ENCODE data around the gene ANKRD1.

The ANKRD1 gene

GRCh38 chr10:90967865-90968264 is 47.0 kb upstream of the ANKRD1 start:
- Histone ChIP-seq H3K4me1 (ENCODE audit: insufficient read depth, poor library complexity, severe bottlenecking) (peaks cover 7% of the 10 kb centered on the region), H3K27ac (ENCODE audit: poor library complexity, severe bottlenecking) (no peak overlapping the region), H3K4me3 (ENCODE audit: severe bottlenecking) (no peak overlapping the region), H3K27me3 (ENCODE audit: insufficient read depth, poor library complexity, severe bottlenecking) (no peaks in the 10 kb centered on the region), H3K36me3 (ENCODE audit: low read depth) (no peaks in the 10 kb centered on the region), H3K9me3 (ENCODE audit: severe bottlenecking) (no peaks in the 10 kb centered on the region)
- no peak for DNase-seq (ENCODE audit: low spot score)
- TF ChIP-seq CTCF (IDR thresholded peaks at IDR 0.05; ENCODE audit: poor library complexity, severe bottlenecking), result no peak
- no peak for ATAC-seq (ENCODE audit: low read depth)

- no peaks in the 10 kb centered on the region for H3K36me3 ChIP-seq (ENCODE audit: low read depth)
These were observed 45.3 kb upstream of the ANKRD1 start for GRCh38 chr10:90966146-90966545.

GRCh38 chr10:90965720-90966119 is 44.8 kb upstream of the ANKRD1 start:
- Histone ChIP-seq H3K4me1 (ENCODE audit: insufficient read depth, poor library complexity, severe bottlenecking) (peaks cover 7% of the 10 kb centered on the region), H3K27me3 (ENCODE audit: insufficient read depth, poor library complexity, severe bottlenecking) (no peaks in the 10 kb centered on the region), H3K9me3 (ENCODE audit: severe bottlenecking) (no peaks in the 10 kb centered on the region), H3K4me3 (ENCODE audit: severe bottlenecking) (no peak overlapping the region), H3K27ac (ENCODE audit: poor library complexity, severe bottlenecking) (no peak overlapping the region), H3K36me3 (ENCODE audit: low read depth) (no peaks in the 10 kb centered on the region)
- ATAC-seq (ENCODE audit: low read depth) (no peak), DNase-seq (ENCODE audit: low spot score) (no peak)
- no peak for TF ChIP-seq CTCF (IDR thresholded peaks at IDR 0.05; ENCODE audit: poor library complexity, severe bottlenecking)

More at GRCh38 chr10:90966146-90966545, 45.3 kb upstream of the ANKRD1 start:
- DNase-seq (ENCODE audit: low spot score), result no peak
- no peaks in the 10 kb centered on the region for H3K27me3 ChIP-seq (ENCODE audit: insufficient read depth, poor library complexity, severe bottlenecking)
- no peak overlapping the region for H3K27ac ChIP-seq (ENCODE audit: poor library complexity, severe bottlenecking)
- no peaks in the 10 kb centered on the region for H3K9me3 ChIP-seq (ENCODE audit: severe bottlenecking)
- ATAC-seq (ENCODE audit: low read depth), result no peak
- H3K4me3 ChIP-seq (ENCODE audit: severe bottlenecking), result no peak overlapping the region
- peaks cover 7% of the 10 kb centered on the region for H3K4me1 ChIP-seq (ENCODE audit: insufficient read depth, poor library complexity, severe bottlenecking)
- no peak for TF ChIP-seq CTCF (IDR thresholded peaks at IDR 0.05; ENCODE audit: poor library complexity, severe bottlenecking)

GRCh38 chr10:90964781-90965465 is 44.0 kb upstream of the ANKRD1 start:
- DNase-seq (ENCODE audit: low spot score) (no peak), ATAC-seq (ENCODE audit: low read depth) (no peak)
- Histone ChIP-seq H3K9me3 (ENCODE audit: severe bottlenecking) (no peaks in the 10 kb centered on the region), H3K36me3 (ENCODE audit: low read depth) (no peaks in the 10 kb centered on the region), H3K27ac (ENCODE audit: poor library complexity, severe bottlenecking) (no peak overlapping the region), H3K4me3 (ENCODE audit: severe bottlenecking) (no peak overlapping the region), H3K4me1 (ENCODE audit: insufficient read depth, poor library complexity, severe bottlenecking) (peaks cover 7% of the 10 kb centered on the region), H3K27me3 (ENCODE audit: insufficient read depth, poor library complexity, severe bottlenecking) (no peaks in the 10 kb centered on the region)
- no peak for TF ChIP-seq CTCF (IDR thresholded peaks at IDR 0.05; ENCODE audit: poor library complexity, severe bottlenecking)

GRCh38 chr10:90963331-90963730 is 42.4 kb upstream of the ANKRD1 start:
- no peak for TF ChIP-seq CTCF (IDR thresholded peaks at IDR 0.05; ENCODE audit: poor library complexity, severe bottlenecking)
- H3K4me1 ChIP-seq (ENCODE audit: insufficient read depth, poor library complexity, severe bottlenecking), result no peaks in the 10 kb centered on the region
- ATAC-seq (ENCODE audit: low read depth), result no peak

More at GRCh38 chr10:90963331-90963730, 42.4 kb upstream of the ANKRD1 start:
- Histone ChIP-seq H3K36me3 (ENCODE audit: low read depth) (no peaks in the 10 kb centered on the region), H3K9me3 (ENCODE audit: severe bottlenecking) (no peaks in the 10 kb centered on the region), H3K27ac (ENCODE audit: poor library complexity, severe bottlenecking) (no peak overlapping the region), H3K27me3 (ENCODE audit: insufficient read depth, poor library complexity, severe bottlenecking) (no peaks in the 10 kb centered on the region), H3K4me3 (ENCODE audit: severe bottlenecking) (no peak overlapping the region)
- no peak for DNase-seq (ENCODE audit: low spot score)
